DND-41 (cell line): ENCODE results near the gene CADPS.

Source experiments
- ATAC-seq: fragments of 200-7000 bp; cut with Tn5 transposase; 3 replicates; pipeline ENCODE4 v1.9.1; 2021; ENCODE audit warnings: low read depth; ENCODE audit not compliant: insufficient read depth
- DNase-seq: peaks from one replicate; pipeline ENCODE4 v3.0.0-alpha.2; 2020
- H2AFZ ChIP-seq: 2 replicates; pipeline ENCODE4 v1.6.0; 2012; ENCODE audit warnings: low read depth, low read length
- H3K27ac ChIP-seq: 2 replicates; pipeline ENCODE4 v1.5.1; 2012; ENCODE audit warnings: low read length, inconsistent platforms
- H3K27me3 ChIP-seq: fragments of 200-600 bp; sonication (generic); 2 replicates; pipeline ENCODE4 v1.6.0; 2012; ENCODE audit warnings: low read length, mild to moderate bottlenecking, inconsistent platforms; ENCODE audit not compliant: insufficient read depth, poor library complexity
- H3K36me3 ChIP-seq: 2 replicates; pipeline ENCODE4 v1.5.1; 2012; ENCODE audit warnings: low read length, inconsistent platforms; ENCODE audit not compliant: insufficient read depth
- H3K4me1 ChIP-seq: 2 replicates; pipeline ENCODE4 v1.5.1; 2012; ENCODE audit warnings: mild to moderate bottlenecking, low read length; ENCODE audit not compliant: insufficient read depth
- H3K4me2 ChIP-seq: 2 replicates; pipeline ENCODE4 v1.6.0; 2012; ENCODE audit warnings: mild to moderate bottlenecking, moderate library complexity, low read length, inconsistent platforms; ENCODE audit not compliant: insufficient read depth
- H3K4me3 ChIP-seq, 2 experiments: fragments of 200-600 bp in 1 of 2; shearing (Covaris generic) in 1 of 2; 2 replicates each; pipeline ENCODE4 v1.5.1; 2012 to 2016; ENCODE audit warnings: inconsistent platforms in 2 of 2, low read length in 2 of 2, mild to moderate bottlenecking in 2 of 2, low read depth in 1 of 2, moderate library complexity in 1 of 2
- H3K79me2 ChIP-seq: 2 replicates; pipeline ENCODE4 v1.6.0; 2012; ENCODE audit warnings: low read length, inconsistent platforms; ENCODE audit not compliant: insufficient read depth
- H3K9ac ChIP-seq: 2 replicates; pipeline ENCODE4 v1.6.0; 2012; ENCODE audit warnings: low read depth, mild to moderate bottlenecking, inconsistent platforms, low read length, moderate library complexity
- H3K9me3 ChIP-seq: 2 replicates; pipeline ENCODE4 v1.5.1; 2012; ENCODE audit warnings: low read length, moderate library complexity, mild to moderate bottlenecking, inconsistent platforms; ENCODE audit not compliant: insufficient read depth, severe bottlenecking
- H4K20me1 ChIP-seq: 2 replicates; pipeline ENCODE4 v1.6.0; 2012; ENCODE audit warnings: low read length; ENCODE audit not compliant: insufficient read depth
- CTCF ChIP-seq: IDR thresholded peaks from 2 replicates; pipeline ENCODE4 v1.5.1; 2012; ENCODE audit warnings: borderline replicate concordance, low read length, moderate library complexity, mild to moderate bottlenecking; ENCODE audit not compliant: poor library complexity, severe bottlenecking; ENCODE audit errors: extremely low read depth
- EZH2 ChIP-seq: IDR thresholded peaks from 3 replicates; pipeline ENCODE4 v1.6.1; 2012; ENCODE audit warnings: borderline replicate concordance, low read depth, mild to moderate bottlenecking, moderate library complexity, low read length, inconsistent platforms; ENCODE audit not compliant: severe bottlenecking

CADPS gene

GRCh38 chr3:62837145-62837787, 38.0 kb downstream of the CADPS start:
- ATAC-seq (no peak), DNase-seq (no peak)
- H2AFZ ChIP-seq, result no peak overlapping the region
- H3K4me1 ChIP-seq, result no peaks in the 10 kb centered on the region
- no peaks in the 10 kb centered on the region for H3K9me3 ChIP-seq
- H4K20me1 ChIP-seq, result no peaks in the 10 kb centered on the region
- H3K4me2 ChIP-seq, result no peak overlapping the region
- no peaks in the 10 kb centered on the region for H3K79me2 ChIP-seq
- H3K27me3 ChIP-seq, result no peaks in the 10 kb centered on the region
- H3K4me3 ChIP-seq, result no peak overlapping the region
- no peak overlapping the region for H3K9ac ChIP-seq
- TF ChIP-seq EZH2 (no peak), CTCF (no peak)
- H3K36me3 ChIP-seq, result no peaks in the 10 kb centered on the region
- H3K27ac ChIP-seq, result no peak overlapping the region

DNA sequence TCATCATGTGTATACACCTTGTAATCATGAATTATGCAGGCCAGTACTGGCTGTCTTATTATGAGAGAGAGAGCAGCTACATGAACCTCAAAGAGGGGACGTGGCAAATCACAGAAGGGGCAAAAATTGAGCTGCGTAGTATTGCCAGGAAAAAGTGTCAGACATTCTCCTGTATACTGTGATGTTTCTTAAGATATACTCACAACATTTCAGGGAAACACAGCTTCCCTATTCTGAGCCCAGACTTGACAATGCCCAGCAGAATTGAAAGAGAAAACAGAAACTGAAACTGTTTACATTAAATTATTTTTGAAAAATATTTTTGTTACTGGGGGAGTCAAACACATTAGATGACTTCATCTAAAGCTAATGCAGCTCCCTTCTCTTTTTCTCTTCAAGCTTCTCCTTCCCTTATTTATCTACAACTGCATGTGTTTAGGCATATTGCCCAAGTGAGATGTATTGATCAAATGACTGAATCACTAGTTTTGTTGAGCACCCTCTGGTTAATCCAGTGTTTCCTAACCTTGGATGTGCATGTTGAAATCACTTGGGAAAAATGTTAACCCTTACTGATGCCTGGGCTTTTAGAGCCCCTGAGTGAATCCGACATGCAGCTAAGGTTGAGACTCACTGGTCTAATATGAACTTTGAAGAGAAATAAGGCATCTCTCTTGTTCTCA, 39.5 kb downstream of the CADPS start:
- H3K79me2 ChIP-seq, result no peaks in the 10 kb centered on the region
- no peak overlapping the region for H3K4me3 ChIP-seq
- no peak for TF ChIP-seq CTCF
- no peak for TF ChIP-seq EZH2
- H3K9ac ChIP-seq, result no peak overlapping the region
- ATAC-seq (no peak), DNase-seq (no peak)
- no peaks in the 10 kb centered on the region for H3K36me3 ChIP-seq
- no peak overlapping the region for H2AFZ ChIP-seq
- H3K4me1 ChIP-seq, result no peaks in the 10 kb centered on the region
- no peaks in the 10 kb centered on the region for H3K27me3 ChIP-seq
- no peak overlapping the region for H3K27ac ChIP-seq
- no peaks in the 10 kb centered on the region for H4K20me1 ChIP-seq
- H3K9me3 ChIP-seq, result no peaks in the 10 kb centered on the region
- H3K4me2 ChIP-seq, result no peak overlapping the region

GRCh38 chr3:62833538-62833937, 41.7 kb downstream of the CADPS start:
- H3K9ac ChIP-seq, result no peak overlapping the region
- H3K27ac ChIP-seq, result no peak overlapping the region
- no peaks in the 10 kb centered on the region for H3K27me3 ChIP-seq
- H4K20me1 ChIP-seq, result no peaks in the 10 kb centered on the region
- no peak for ATAC-seq
- no peaks in the 10 kb centered on the region for H3K79me2 ChIP-seq
- no peak overlapping the region for H3K4me2 ChIP-seq
- H3K36me3 ChIP-seq, result no peaks in the 10 kb centered on the region
- no peak overlapping the region for H3K4me3 ChIP-seq
- TF ChIP-seq EZH2 (no peak), CTCF (peak; percentile 37)
- no peak for DNase-seq
- no peak overlapping the region for H2AFZ ChIP-seq
- no peaks in the 10 kb centered on the region for H3K4me1 ChIP-seq
- no peaks in the 10 kb centered on the region for H3K9me3 ChIP-seq
